Endometrial microvascular endothelial cells (primary cell): ENCODE data around the gene NDUFC2. TPM values are rescaled to one million over a fixed set of nuclear protein-coding genes. Genes with fewer than 3 reads are reported as not detected.
"Not testable (repeated sequence)": the region's sequence is repeated elsewhere in the genome, so short reads cannot be mapped to it uniquely, and the experiment has no call there.

ENCODE experiments used
- in situ Hi-C: cut with HindIII; loops from 2 replicates; pipeline ENCODE4 v1.10.0; 2017; ENCODE audit warnings: low sequenced_read_pairs, low pct_unique_long_range_greater_than_20kb; ENCODE audit errors: inconsistent ontology term
- total RNA-seq: library from RNA; depleted of rRNA; stranded (reverse); fragments of >200 nt; gene quantifications from one replicate; pipeline ENCODE4 v1.2.3, GENCODE V29; 2015; ENCODE audit errors: inconsistent ontology term

NDUFC2 gene
- total RNA-seq, result 149 TPM

DNA sequence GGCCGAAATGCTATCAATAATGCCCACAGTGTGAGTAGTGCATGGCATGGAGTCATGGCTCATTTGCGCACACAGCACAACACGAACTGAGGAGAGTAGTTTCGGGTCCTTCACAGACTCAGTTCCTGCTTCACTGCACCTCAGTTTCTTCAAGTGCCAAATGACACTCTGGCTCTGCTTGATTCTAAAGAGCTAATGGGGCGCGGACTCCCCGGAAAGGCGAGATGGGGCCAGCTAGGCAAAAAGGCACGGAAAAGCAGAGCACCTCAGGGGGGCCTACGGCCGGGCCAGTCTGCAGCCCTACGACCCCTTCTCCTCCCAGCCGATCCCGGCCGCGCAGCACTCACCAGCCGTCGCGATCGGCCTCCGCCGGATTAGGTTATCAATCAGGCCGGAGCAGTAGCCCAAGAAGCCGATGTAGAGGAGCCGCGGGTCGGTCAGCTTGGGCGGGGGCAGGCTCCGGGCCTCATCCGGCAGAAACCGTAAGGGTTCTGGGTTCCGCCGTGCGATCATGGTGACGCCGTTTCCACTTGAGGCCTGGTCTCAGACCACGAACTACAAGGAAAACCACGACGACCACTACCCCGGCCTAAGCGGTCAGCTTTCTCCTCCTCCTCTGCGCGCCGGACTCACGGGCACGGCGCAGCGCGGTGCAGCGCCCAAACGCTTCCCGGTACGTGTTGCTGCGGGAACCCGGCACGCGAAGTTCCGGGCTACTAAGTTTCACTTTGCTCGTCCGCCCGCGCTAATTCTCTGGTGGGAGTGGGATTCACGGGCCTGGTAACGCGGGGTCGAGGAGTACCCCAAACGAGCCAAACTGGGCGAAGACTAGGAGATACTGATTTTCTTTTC, at the start of gene NDUFC2:
Gene NDUFC2, minus strand, starts transcription at position 631 of the 852 bp plus-strand sequence. Its CDS starts 118 bp downstream, at position 513.
- in situ Hi-C loops, result no loop called here

GRCh38 chr11:78127403-78127802, 47.7 kb upstream of the NDUFC2 start:
- in situ Hi-C loops, result no loop called here

- in situ Hi-C loops, result no loop called here
These were observed 33.1 kb upstream of the NDUFC2 start for GRCh38 chr11:78112582-78113275.

DNA sequence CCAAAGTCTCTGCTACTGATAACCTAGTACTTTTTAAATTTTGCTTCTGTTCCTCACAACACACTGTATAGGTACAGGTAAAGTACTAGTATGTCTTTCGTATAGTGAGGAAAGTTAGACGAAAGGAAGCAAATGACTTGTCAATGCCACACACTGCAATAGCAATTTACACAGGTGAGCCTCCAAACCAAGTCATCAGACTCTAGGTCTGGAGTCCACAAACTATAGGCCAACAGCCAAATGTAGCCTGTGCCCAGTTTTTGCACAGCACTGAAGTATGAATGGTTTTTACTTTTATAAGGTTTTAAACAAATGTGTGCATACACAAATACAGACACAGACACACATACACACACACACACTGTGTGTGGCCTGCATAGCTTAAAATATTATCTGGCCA, 31.6 kb upstream of the NDUFC2 start:
- in situ Hi-C loops, result no loop called here

DNA sequence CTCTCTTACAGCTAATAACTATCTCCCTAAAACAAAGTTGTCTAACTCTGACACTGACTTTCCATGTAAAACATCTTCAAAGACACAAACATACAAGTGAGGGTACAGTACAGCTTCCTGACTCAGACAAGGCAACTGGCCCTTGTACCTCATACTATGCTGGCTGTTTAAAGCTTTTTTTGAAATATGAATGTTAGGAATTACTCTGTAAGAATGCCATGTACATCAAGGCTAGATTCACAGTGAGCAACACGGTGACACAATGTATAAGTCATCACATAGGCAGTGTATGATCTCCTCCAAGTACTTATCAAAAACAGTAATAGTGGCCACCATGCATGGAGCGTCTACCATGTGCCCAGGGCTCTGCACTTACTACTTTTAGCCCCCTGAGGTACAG, 31.2 kb upstream of the NDUFC2 start:
- in situ Hi-C loops, result no loop called here

GRCh38 chr11:78110351-78110750, 30.7 kb upstream of the NDUFC2 start:
- in situ Hi-C loops, result no loop called here

DNA sequence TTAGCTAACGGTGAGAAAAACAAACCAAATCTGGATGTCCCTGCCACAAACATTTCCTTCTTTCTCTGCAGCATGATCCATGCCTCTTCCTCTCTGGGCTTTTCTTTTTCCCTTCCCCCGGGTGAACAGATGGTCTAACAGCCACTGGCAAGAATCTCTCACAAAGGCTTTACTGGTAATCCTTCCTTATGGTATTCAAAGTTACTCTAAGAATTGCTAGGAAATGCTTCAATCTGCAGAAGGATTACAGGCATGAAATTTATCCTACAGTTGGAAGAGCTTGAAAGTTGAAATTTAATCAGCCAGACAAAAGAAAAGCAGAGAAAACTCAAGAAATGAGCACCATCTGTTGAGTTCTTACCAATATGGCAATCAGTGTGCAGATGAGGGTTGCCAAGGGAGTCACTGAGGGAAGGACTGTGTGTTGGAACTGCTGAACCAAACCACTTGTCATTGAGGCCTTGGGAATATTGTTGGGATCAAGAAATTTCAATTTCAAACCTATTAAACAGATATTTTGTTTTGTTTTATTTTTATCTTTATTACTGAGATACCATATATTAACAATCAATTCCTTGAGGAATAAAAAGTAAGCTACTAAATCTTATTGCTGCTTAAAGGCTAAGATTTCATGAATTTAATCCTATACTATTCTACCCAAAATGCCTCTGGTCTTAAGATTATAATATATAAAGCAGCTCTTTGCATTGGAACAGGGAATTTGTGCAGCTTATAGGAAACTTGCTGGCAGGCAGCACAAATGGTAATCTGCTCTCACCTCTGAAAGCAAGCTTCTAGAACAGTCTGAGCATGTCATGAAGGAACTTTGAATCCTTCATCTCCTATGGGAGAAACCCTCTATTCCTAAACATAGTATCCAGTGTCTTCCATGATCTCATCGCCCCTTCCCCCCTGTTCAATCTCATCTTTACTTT, 29.7 kb upstream of the NDUFC2 start:
- in situ Hi-C loops, result no loop called here

- in situ Hi-C loops, result no loop called here
These were observed 21.2 kb upstream of the NDUFC2 start for GRCh38 chr11:78100676-78101472.

- in situ Hi-C loops, result no loop called here
These were observed 20.6 kb upstream of the NDUFC2 start for GRCh38 chr11:78100261-78100660.

DNA sequence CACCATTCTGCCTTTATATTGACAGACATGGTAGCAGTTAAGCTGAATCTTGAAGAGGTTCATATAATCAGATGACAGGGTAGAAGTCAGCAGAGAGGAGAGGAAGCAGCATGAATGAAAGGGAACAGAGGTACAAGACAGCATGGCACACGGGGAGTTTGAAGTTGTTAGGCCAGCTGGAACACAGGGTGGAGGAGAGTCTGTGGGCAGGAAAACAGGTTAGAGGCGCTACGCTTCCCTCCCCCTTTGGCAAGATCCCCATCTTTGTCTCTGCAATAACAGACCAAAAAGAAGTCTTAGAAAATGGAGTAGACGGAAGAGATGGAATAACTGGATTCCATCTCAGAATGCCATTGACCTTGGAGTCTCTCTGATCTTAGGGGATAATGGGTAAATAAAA, 20.0 kb upstream of the NDUFC2 start:
- in situ Hi-C loops, result no loop called here

DNA sequence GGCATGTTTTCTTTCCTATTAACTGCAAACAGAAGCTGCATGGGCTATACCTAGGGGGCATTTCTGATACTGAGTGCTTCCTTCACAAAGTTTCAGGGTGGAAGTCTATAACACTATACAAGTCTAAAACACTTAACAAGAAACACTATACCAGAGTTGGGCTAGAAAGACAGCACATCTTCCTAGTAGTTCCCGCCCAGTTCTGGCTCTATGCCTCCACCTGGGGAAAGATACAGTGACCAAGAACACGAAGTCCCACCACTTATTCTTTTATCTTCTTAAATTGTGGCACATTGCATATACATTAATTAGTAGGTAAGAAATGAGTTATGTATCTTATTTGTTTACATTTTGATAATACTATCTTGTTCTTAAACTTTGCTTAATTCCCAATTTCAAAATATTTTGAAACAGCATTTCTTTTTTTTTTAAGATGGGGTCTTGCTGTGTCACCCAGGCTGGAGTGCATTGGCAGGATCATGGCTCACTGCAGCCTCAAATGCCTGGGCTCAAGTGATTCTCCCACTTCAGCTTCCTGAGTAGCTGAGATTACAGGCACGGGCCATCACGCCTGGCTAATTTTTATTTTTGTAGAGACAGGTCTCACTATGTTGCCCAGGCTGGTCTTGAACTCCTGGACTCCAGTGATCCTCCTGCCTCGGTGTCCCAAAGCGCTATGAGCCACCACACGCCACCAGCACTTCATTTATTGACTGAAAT, 18.2 kb upstream of the NDUFC2 start:
- in situ Hi-C loops, result no loop called here

- in situ Hi-C loops, result no loop called here
These were observed 14.6 kb upstream of the NDUFC2 start for GRCh38 chr11:78094250-78094649.

DNA sequence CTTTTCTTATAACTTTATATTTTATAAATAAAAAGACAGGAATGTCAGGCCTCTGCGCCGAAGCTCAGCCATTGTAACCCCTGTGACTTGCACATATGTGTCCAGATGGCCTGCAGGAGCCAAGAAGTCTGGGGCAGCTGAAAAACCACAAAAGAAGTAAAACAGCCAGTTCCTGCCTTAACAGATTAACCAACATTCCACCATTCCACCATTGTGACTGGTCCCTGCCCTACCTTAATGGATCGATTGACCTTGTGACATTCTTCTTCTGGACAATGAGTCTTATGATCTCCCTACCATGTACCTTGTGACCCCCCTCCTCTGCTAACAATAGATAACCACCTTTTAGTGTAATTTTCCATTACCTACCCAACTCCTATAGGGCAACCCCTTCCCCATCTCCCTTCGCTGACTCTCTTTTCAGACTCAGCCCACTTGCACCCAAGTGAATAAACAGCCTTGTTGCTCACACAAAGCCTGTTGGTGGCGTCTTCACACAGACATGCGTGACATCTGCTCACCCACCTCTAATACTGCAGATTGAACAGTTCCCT, 6.9 kb upstream of the NDUFC2 start:
- in situ Hi-C loops, result not testable (repeated sequence)

GRCh38 chr11:78085972-78086371, 6.3 kb upstream of the NDUFC2 start:
- in situ Hi-C loops, result no loop called here

DNA sequence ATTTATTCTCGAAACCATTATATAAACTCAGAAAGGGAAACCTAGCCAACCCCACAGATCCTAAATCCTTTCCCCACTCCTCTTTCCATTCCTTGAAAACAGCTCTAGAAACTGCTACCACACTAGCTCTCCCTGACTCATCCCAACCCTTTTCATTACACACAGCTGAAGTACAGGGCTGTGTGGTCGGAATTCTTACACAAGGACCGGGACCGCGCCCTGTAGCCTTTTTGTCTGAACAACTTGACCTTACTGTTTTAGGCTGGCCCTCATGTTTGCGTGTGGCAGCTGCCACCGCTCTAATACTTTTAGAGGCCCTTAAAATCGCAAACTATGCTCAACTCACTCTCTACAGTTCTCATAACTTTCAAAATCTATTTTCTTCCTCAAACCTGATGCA, 4.8 kb upstream of the NDUFC2 start:
- in situ Hi-C loops, result not testable (repeated sequence)

GRCh38 chr11:78083021-78083420, 3.4 kb upstream of the NDUFC2 start:
- in situ Hi-C loops, result no loop called here

DNA sequence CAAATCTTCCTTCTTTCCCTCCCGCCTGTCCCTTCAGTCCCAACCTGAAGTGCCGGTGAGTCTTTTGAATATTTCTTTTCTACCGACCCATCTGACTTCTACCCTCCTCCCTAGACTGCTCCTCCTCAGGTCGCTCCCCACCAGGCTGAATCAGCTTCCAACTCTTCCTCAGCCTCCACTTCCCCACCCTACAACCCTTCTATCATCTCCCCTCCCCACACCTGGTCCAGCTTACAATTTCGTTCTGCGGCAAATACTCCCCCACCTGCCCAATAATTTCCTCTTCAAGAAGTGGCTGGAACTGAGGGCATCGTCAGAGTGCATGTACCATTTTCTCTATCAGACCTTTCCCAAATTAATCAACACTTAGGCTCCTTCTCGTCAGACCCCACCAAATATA, 2.5 kb upstream of the NDUFC2 start:
- in situ Hi-C loops, result no loop called here

DNA sequence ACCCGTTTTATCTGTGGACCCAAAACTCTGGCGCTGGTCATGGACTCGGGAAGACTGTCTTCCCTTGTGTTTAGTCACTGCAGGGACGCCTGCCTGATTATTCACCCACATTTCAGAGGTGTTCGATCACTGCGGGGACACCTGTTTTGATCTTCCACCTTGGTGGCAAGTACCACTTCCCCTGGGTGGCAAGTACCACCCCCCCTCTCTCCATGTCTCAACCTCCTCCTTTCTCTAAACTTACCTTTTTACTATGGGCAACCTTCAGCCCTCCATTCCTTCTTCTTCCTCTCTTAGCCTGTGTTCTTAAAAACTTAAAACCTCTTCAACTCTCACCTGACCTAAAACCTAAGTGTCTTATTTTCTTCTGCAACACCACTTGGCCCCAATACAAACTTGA, 1.9 kb upstream of the NDUFC2 start:
- in situ Hi-C loops, result no loop called here
